IMR-90 (cell line): ENCODE measurements around the gene LINGO1. TPM values are rescaled to one million over a fixed set of nuclear protein-coding genes. Genes with fewer than 3 reads are reported as not detected.

Experiments
- ATAC-seq: fragments of 200-7000 bp; cut with Tn5 transposase; 2 replicates; pipeline ENCODE4 v1.9.1; 2020; ENCODE audit warnings: low read depth, mild to moderate bottlenecking, moderate library complexity
- BruUV-seq: library from RNA; stranded (reverse); fragments of 400-500 nt; replicated peaks from 2 replicates; lab custom pipeline; 2021; lab: Mats Ljungman, UMichigan
- CTCF ChIA-PET: fragments of 300-600 bp; formaldehyde crosslinking; extraction: SDS; loops from one replicate; lab custom pipeline; 2021; ENCODE audit warnings: antibody characterized with exemption; lab: Yijun Ruan, JAX
- POLR2A ChIA-PET: fragments of 300-600 bp; sonication (Branson Sonifier 250); formaldehyde crosslinking; loops from one replicate; lab custom pipeline; 2022; ENCODE audit warnings: antibody characterized with exemption; ENCODE audit not compliant: unreplicated experiment; lab: Charles Lee
- DNase-seq: peaks from one replicate; pipeline ENCODE4 v3.0.0; 2013
- H2AFZ ChIP-seq: replicated peaks from 2 replicates; pipeline ENCODE3; 2013; ENCODE audit warnings: low read length, mild to moderate bottlenecking; ENCODE audit not compliant: poor library complexity
- H2AK5ac ChIP-seq: 2 replicates; pipeline ENCODE4 v1.6.1; 2013; ENCODE audit warnings: low read depth, low read length, inconsistent platforms
- H2AK9ac ChIP-seq: replicated peaks from 2 replicates; pipeline ENCODE3; 2013; ENCODE audit warnings: mild to moderate bottlenecking, low read depth, low read length, moderate library complexity; ENCODE audit not compliant: poor library complexity
- H2BK120ac ChIP-seq: 2 replicates; pipeline ENCODE4 v1.6.1; 2013; ENCODE audit warnings: low read depth, low read length, inconsistent platforms
- H2BK15ac ChIP-seq: 3 replicates; pipeline ENCODE4 v1.6.1; 2013; ENCODE audit warnings: low read depth, low read length, inconsistent platforms
- H2BK20ac ChIP-seq: 2 replicates; pipeline ENCODE4 v1.6.1; 2013; ENCODE audit warnings: low read depth, mild to moderate bottlenecking, inconsistent platforms, low read length, moderate library complexity
- H2BK5ac ChIP-seq: 2 replicates; pipeline ENCODE4 v1.6.1; 2013; ENCODE audit warnings: mild to moderate bottlenecking, low read depth, low read length, inconsistent platforms; ENCODE audit not compliant: poor library complexity, severe bottlenecking
- H3K14ac ChIP-seq: replicated peaks from 2 replicates; pipeline ENCODE4 v1.6.1; 2013; ENCODE audit warnings: low read depth, low read length, inconsistent platforms
- H3K18ac ChIP-seq: 2 replicates; pipeline ENCODE4 v1.6.1; 2013; ENCODE audit warnings: low read depth, low read length, control low read depth
- H3K23ac ChIP-seq: 2 replicates; pipeline ENCODE4 v1.6.1; 2013; ENCODE audit warnings: low read depth, low read length, inconsistent platforms
- H3K27ac ChIP-seq: 2 replicates; pipeline ENCODE4 v1.5.1; 2013; ENCODE audit warnings: mild to moderate bottlenecking, control low read depth, low read length; ENCODE audit not compliant: insufficient read depth
- H3K27me3 ChIP-seq: 2 replicates; pipeline ENCODE4 v1.6.1; 2013; ENCODE audit warnings: low read length; ENCODE audit not compliant: control insufficient read depth, insufficient read depth
- H3K36me3 ChIP-seq: 2 replicates; pipeline ENCODE4 v1.6.1; 2013; ENCODE audit warnings: low read length, mixed read lengths; ENCODE audit not compliant: control insufficient read depth, insufficient read depth
- H3K4ac ChIP-seq: 2 replicates; pipeline ENCODE4 v1.6.1; 2013; ENCODE audit warnings: low read depth, low read length, inconsistent platforms
- H3K4me1 ChIP-seq: 2 replicates; pipeline ENCODE4 v1.6.1; 2013; ENCODE audit warnings: low read length, mixed read lengths; ENCODE audit not compliant: control insufficient read depth, insufficient read depth
- H3K4me2 ChIP-seq: 2 replicates; pipeline ENCODE4 v1.6.1; 2013; ENCODE audit warnings: low read depth, mild to moderate bottlenecking, control low read depth, low read length, moderate library complexity
- H3K4me3 ChIP-seq: 2 replicates; pipeline ENCODE4 v1.5.1; 2013; ENCODE audit warnings: low read depth, mild to moderate bottlenecking, control low read depth, low read length, moderate library complexity; ENCODE audit not compliant: insufficient read depth
- H3K56ac ChIP-seq: 2 replicates; pipeline ENCODE4 v1.6.1; 2013; ENCODE audit warnings: low read length, inconsistent platforms; ENCODE audit not compliant: insufficient read depth; ENCODE audit errors: extremely low read depth
- H3K79me1 ChIP-seq, 2 experiments: 2 replicates each; pipeline ENCODE4 v1.6.1; 2013; ENCODE audit warnings: low read length in 2 of 2, inconsistent platforms in 1 of 2, low read depth in 1 of 2
- H3K9ac ChIP-seq: 2 replicates; pipeline ENCODE4 v1.6.1; 2013; ENCODE audit warnings: low read depth, low read length, control low read depth
- H3K9me1 ChIP-seq: 2 replicates; pipeline ENCODE4 v1.6.1; 2013; ENCODE audit warnings: low read length, inconsistent platforms; ENCODE audit not compliant: insufficient read depth
- H3K9me3 ChIP-seq: 2 replicates; pipeline ENCODE4 v1.6.1; 2013; ENCODE audit warnings: low read length; ENCODE audit not compliant: control insufficient read depth, insufficient read depth
- H4K20me1 ChIP-seq: 2 replicates; pipeline ENCODE4 v1.6.1; 2013; ENCODE audit warnings: low read length, inconsistent platforms; ENCODE audit not compliant: insufficient read depth
- H4K5ac ChIP-seq: 2 replicates; pipeline ENCODE4 v1.6.1; 2013; ENCODE audit warnings: mild to moderate bottlenecking, low read depth, low read length, control low read depth
- H4K8ac ChIP-seq, 2 experiments: 2 replicates each; pipeline ENCODE4 v1.6.1; 2013; ENCODE audit warnings: low read depth in 2 of 2, low read length in 2 of 2, control low read depth in 1 of 2, inconsistent platforms in 1 of 2
- H4K91ac ChIP-seq: 2 replicates; pipeline ENCODE4 v1.6.1; 2013; ENCODE audit warnings: low read depth, low read length, inconsistent platforms; ENCODE audit not compliant: insufficient read depth
- BHLHE40 ChIP-seq: fragments of 150-350 bp; IDR thresholded peaks from 2 replicates; pipeline ENCODE4 v1.6.1; 2016; ENCODE audit warnings: mild to moderate bottlenecking, low read depth, low read length
- ELK1 ChIP-seq: fragments of 150-350 bp; IDR thresholded peaks from 2 replicates; pipeline ENCODE4 v1.6.1; 2016; ENCODE audit warnings: low read depth, mild to moderate bottlenecking, low read length, moderate library complexity, borderline replicate concordance
- MAZ ChIP-seq: IDR thresholded peaks from 2 replicates; pipeline ENCODE4 v1.6.1; 2012; ENCODE audit warnings: low read depth, mild to moderate bottlenecking, low read length, improper control_type of control experiment, moderate library complexity, borderline replicate concordance
- NFE2L2 ChIP-seq: fragments of 150-350 bp; IDR thresholded peaks from 2 replicates; pipeline ENCODE4 v1.6.1; 2016; ENCODE audit warnings: low read depth, mild to moderate bottlenecking, low read length
- RAD21 ChIP-seq: IDR thresholded peaks from 2 replicates; pipeline ENCODE4 v1.6.1; 2012; ENCODE audit warnings: low read length, improper control_type of control experiment
- RCOR1 ChIP-seq: IDR thresholded peaks from 2 replicates; pipeline ENCODE4 v1.6.1; 2012; ENCODE audit warnings: mild to moderate bottlenecking, low read length, improper control_type of control experiment; ENCODE audit not compliant: insufficient replicate concordance
- WGBS, 2 experiments: methylation state at CpG; one replicate each; pipeline versions ENCODE4 v1.1.5 to v1.1.7; 2013; ENCODE audit warnings: missing lambda C conversion rate in 2 of 2; ENCODE audit not compliant: insufficient read length in 1 of 2; ENCODE audit errors: extremely low coverage in 2 of 2; 5-methylcytosine and 5-hydroxymethylcytosine counted together
- dilution Hi-C: fragments of 300-500 bp; cut with HindIII; formaldehyde crosslinking; loops from one replicate; pipeline ENCODE4 v1.14.3; 2018; ENCODE audit warnings: low sequenced_read_pairs; ENCODE audit not compliant: unreplicated experiment
- in situ Hi-C: fragments of 300-500 bp; cut with MboI; formaldehyde crosslinking; loops from 3 replicates; pipeline ENCODE4 v1.14.3; 2019; ENCODE audit warnings: low sequenced_read_pairs, inconsistent platforms, mixed read lengths
- intact Hi-C: fragments of 100-400 bp; cut with micrococcal nuclease; formaldehyde crosslinking; loops from 2 replicates; pipeline ENCODE4 v1.10.0; 2022
- polyA plus RNA-seq, 3 experiments: library from polyadenylated mRNA; depleted of rRNA; stranded (reverse); fragments of >200 nt; gene quantifications; 2 replicates each; pipeline ENCODE4 v1.2.3, GENCODE V29; 2012; ENCODE audit warnings: low replicate concordance in 1 of 3
- total RNA-seq: library from RNA; depleted of rRNA; stranded (reverse); fragments of >200 nt; gene quantifications from 2 replicates; pipeline ENCODE4 v1.2.3, GENCODE V29; 2012
- TF ChIP-seq, protein P1 (sequence below): fragments of 150-350 bp; IDR thresholded peaks from 2 replicates; pipeline ENCODE4 v1.6.1; 2017; ENCODE audit warnings: mild to moderate bottlenecking, antibody characterized with exemption, low read length, low read depth

The LINGO1 gene
- total and polyA plus RNA-seq, 2 of the 4 experiments (the other 2 are of a cell fraction): 0.05 TPM; not detected in 1

GRCh38 chr15:77565378-77565915, 67.3 kb downstream of the LINGO1 start:
- no peak overlapping the region for H3K4me3 ChIP-seq
- no peak overlapping the region for H3K4ac ChIP-seq
- intact Hi-C loops: no loop called here
- H2BK5ac ChIP-seq: no peak overlapping the region
- H3K27ac ChIP-seq: no peak overlapping the region
- peaks cover 6% of the 10 kb centered on the region; the same call in 1 of the 2 replicates for H3K4me1 ChIP-seq
- in situ Hi-C loops: no loop called here
- no peak overlapping the region for H3K56ac ChIP-seq
- H2BK120ac ChIP-seq: no peak overlapping the region
- dilution Hi-C loops: no loop called here
- H3K9ac ChIP-seq: no peak overlapping the region
- 66% methylated on average over 18 of the region's 25 CpGs; no CpG with 5 or more reads in 1 of the 2 experiments for WGBS, 2 experiments
- TF ChIP-seq RAD21 (no peak), MAZ (no peak), BHLHE40 (no peak), ELK1 (no peak), RCOR1 (no peak), NFE2L2 (no peak)
- TF ChIP-seq, protein P1, sequence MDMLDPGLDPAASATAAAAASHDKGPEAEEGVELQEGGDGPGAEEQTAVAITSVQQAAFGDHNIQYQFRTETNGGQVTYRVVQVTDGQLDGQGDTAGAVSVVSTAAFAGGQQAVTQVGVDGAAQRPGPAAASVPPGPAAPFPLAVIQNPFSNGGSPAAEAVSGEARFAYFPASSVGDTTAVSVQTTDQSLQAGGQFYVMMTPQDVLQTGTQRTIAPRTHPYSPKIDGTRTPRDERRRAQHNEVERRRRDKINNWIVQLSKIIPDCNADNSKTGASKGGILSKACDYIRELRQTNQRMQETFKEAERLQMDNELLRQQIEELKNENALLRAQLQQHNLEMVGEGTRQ: no peak
- H3K9me3 ChIP-seq: no peaks in the 10 kb centered on the region
- H2AK5ac ChIP-seq: no peak overlapping the region
- no peak overlapping the region for H2BK15ac ChIP-seq
- no peak overlapping the region for H3K23ac ChIP-seq
- H4K5ac ChIP-seq: no peak overlapping the region
- no peaks in the 10 kb centered on the region for H3K9me1 ChIP-seq
- H3K4me2 ChIP-seq: no peak overlapping the region
- H3K14ac ChIP-seq: no peak overlapping the region
- no peak overlapping the region for H3K18ac ChIP-seq
- H4K20me1 ChIP-seq: no peaks in the 10 kb centered on the region
- H2BK20ac ChIP-seq: no peak overlapping the region
- no TSS peak for BruUV-seq
- no peak for DNase-seq
- H2AFZ ChIP-seq: no peak overlapping the region
- ATAC-seq: no peak
- peaks cover 31% of the 10 kb centered on the region for H3K27me3 ChIP-seq
- POLR2A ChIA-PET: no interaction called here
- H4K91ac ChIP-seq: no peak overlapping the region
- H3K36me3 ChIP-seq: no peaks in the 10 kb centered on the region
- no peaks in the 10 kb centered on the region for H3K79me1 ChIP-seq
- CTCF ChIA-PET: no interaction called here
- H2AK9ac ChIP-seq: no peak overlapping the region
- no peak overlapping the region for H4K8ac ChIP-seq
